DND-41 (cell line): Measurements from ENCODE around the gene LEMD2.

ENCODE experiments used
- EZH2 ChIP-seq: IDR thresholded peaks from 3 replicates; pipeline ENCODE4 v1.6.1; 2012; ENCODE audit warnings: borderline replicate concordance, low read depth, mild to moderate bottlenecking, moderate library complexity, low read length, inconsistent platforms; ENCODE audit not compliant: severe bottlenecking
- TF ChIP-seq, protein P1 (sequence below): IDR thresholded peaks from 2 replicates; pipeline ENCODE4 v1.5.1; 2012; ENCODE audit warnings: borderline replicate concordance, low read length, moderate library complexity, mild to moderate bottlenecking; ENCODE audit not compliant: poor library complexity, severe bottlenecking; ENCODE audit errors: extremely low read depth

DNA sequence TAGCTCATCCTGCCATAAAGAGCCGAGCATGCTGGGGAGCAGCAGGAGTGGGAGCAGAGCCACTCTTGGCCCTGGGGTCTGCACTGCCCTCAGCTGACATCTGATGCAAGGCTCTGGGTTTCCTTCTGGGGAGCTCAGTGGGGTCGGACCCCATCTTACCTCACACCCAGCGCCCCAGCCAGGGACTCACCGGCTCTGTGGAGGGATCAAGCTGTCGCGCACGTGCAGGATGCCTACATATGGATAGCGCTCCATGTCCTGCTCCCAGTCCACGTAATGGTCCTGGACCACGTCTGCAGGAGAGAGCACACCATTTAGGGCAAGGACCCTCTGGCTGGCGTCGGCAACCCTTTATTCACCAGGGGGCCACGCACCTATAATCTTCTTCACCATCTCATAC lies 12.2 kb downstream of the LEMD2 start:
- TF ChIP-seq EZH2 = no peak
- TF ChIP-seq, protein P1, sequence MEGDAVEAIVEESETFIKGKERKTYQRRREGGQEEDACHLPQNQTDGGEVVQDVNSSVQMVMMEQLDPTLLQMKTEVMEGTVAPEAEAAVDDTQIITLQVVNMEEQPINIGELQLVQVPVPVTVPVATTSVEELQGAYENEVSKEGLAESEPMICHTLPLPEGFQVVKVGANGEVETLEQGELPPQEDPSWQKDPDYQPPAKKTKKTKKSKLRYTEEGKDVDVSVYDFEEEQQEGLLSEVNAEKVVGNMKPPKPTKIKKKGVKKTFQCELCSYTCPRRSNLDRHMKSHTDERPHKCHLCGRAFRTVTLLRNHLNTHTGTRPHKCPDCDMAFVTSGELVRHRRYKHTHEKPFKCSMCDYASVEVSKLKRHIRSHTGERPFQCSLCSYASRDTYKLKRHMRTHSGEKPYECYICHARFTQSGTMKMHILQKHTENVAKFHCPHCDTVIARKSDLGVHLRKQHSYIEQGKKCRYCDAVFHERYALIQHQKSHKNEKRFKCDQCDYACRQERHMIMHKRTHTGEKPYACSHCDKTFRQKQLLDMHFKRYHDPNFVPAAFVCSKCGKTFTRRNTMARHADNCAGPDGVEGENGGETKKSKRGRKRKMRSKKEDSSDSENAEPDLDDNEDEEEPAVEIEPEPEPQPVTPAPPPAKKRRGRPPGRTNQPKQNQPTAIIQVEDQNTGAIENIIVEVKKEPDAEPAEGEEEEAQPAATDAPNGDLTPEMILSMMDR = no peak
